HepG2 (cell line): ENCODE measurements around the gene KIRREL2. TPM values are rescaled to one million over a fixed set of nuclear protein-coding genes. Genes with fewer than 3 reads are reported as not detected.
A peak's percentile ranks its signal among the peaks of the same experiment; 100 is the strongest.

ENCODE experiments used
- CBX2 ChIP-seq, 2 experiments: fragments of 200-600 bp in 1 of 2; sonication (generic); formaldehyde crosslinking in 1 of 2; IDR thresholded peaks; 2 replicates each; pipeline versions ENCODE4 v1.7.0 to v1.8.1; 2018 to 2022; ENCODE audit warnings: low read depth in 2 of 2, low read length in 1 of 2, mild to moderate bottlenecking in 1 of 2, missing genetic modification reagents in 1 of 2
- EHMT2 ChIP-seq: fragments of 200-600 bp; sonication (generic); IDR thresholded peaks from 2 replicates; pipeline ENCODE4 v1.7.0; 2017; ENCODE audit warnings: antibody characterized with exemption, low read depth, low read length, borderline replicate concordance
- ELF3 ChIP-seq: IDR thresholded peaks from 2 replicates; pipeline ENCODE4 v1.6.1; 2016; ENCODE audit warnings: missing genetic modification reagents, missing compliant biosample characterization
- FOXP1 ChIP-seq, 2 experiments: fragments of 450-650 bp in 1 of 2; IDR thresholded peaks; 2 replicates each; pipeline ENCODE4 v1.6.1; 2017 to 2018; ENCODE audit warnings: antibody characterized with exemption in 1 of 2
- GMEB1 ChIP-seq: sonication (generic); formaldehyde crosslinking; IDR thresholded peaks from 2 replicates; pipeline ENCODE4 v1.5.1; 2020; ENCODE audit warnings: missing genetic modification reagents, mild to moderate bottlenecking, borderline replicate concordance
- GPN1 ChIP-seq: sonication (generic); formaldehyde crosslinking; IDR thresholded peaks from 2 replicates; pipeline ENCODE4 v1.5.1; 2020; ENCODE audit warnings: missing genetic modification reagents, borderline replicate concordance
- MAFK ChIP-seq, 2 experiments: IDR thresholded peaks in 1 of 2; conservative IDR thresholded peaks in 1 of 2; 2 replicates each; pipeline ENCODE4 v1.6.1; 2011; ENCODE audit warnings: improper control_type of control experiment in 2 of 2, low read length in 2 of 2
- MXI1 ChIP-seq: IDR thresholded peaks from 3 replicates; pipeline ENCODE4 v1.6.1; 2012; ENCODE audit warnings: low read depth, low read length, inconsistent platforms, borderline replicate concordance
- NCOR1 ChIP-seq: fragments of 200-600 bp; sonication (generic); IDR thresholded peaks from 2 replicates; pipeline ENCODE4 v1.7.0; 2017; ENCODE audit warnings: antibody characterized with exemption, low read length, borderline replicate concordance
- NONO ChIP-seq, 2 experiments: fragments of 450-650 bp in 1 of 2; sonication (generic) in 1 of 2; formaldehyde crosslinking in 1 of 2; IDR thresholded peaks in 1 of 2; conservative IDR thresholded peaks in 1 of 2; 2 replicates each; pipeline versions ENCODE4 v1.6.1 to v1.8.0; 2017 to 2022; ENCODE audit warnings: mild to moderate bottlenecking in 1 of 2, missing genetic modification reagents in 1 of 2, moderate library complexity in 1 of 2
- POLR2A ChIP-seq, 2 experiments: IDR thresholded peaks; 2 replicates each; pipeline ENCODE4 v1.6.1; 2011; ENCODE audit warnings: low read depth in 2 of 2, low read length in 2 of 2, mild to moderate bottlenecking in 1 of 2, moderate library complexity in 1 of 2; ENCODE audit not compliant: insufficient read depth in 1 of 2
- POLR2AphosphoS2 ChIP-seq: IDR thresholded peaks from 2 replicates; pipeline ENCODE4 v1.6.1; 2011; ENCODE audit warnings: low read depth, low read length, improper control_type of control experiment
- RORA ChIP-seq: sonication (generic); formaldehyde crosslinking; IDR thresholded peaks from 2 replicates; pipeline ENCODE4 v1.5.0; 2020; ENCODE audit warnings: mild to moderate bottlenecking, missing genetic modification reagents, moderate library complexity
- SMC3 ChIP-seq: IDR thresholded peaks from 2 replicates; pipeline ENCODE4 v1.6.1; 2011; ENCODE audit warnings: low read length, improper control_type of control experiment
- TEAD2 ChIP-seq: sonication (generic); formaldehyde crosslinking; IDR thresholded peaks from 2 replicates; pipeline ENCODE4 v1.9.0; 2021; ENCODE audit warnings: missing genetic modification reagents
- TGIF2 ChIP-seq: IDR thresholded peaks from 2 replicates; pipeline ENCODE4 v1.6.1; 2016; ENCODE audit warnings: control low read depth, missing compliant biosample characterization
- ZNF225 ChIP-seq: sonication (generic); formaldehyde crosslinking; IDR thresholded peaks from 2 replicates; pipeline ENCODE4 v1.4.0; 2020; ENCODE audit warnings: mild to moderate bottlenecking, missing genetic modification reagents
- ZNF235 ChIP-seq: sonication (generic); formaldehyde crosslinking; IDR thresholded peaks from 2 replicates; pipeline ENCODE4 v1.8.1; 2023; ENCODE audit warnings: mild to moderate bottlenecking, missing genetic modification reagents, borderline replicate concordance
- ZNF343 ChIP-seq: sonication (generic); formaldehyde crosslinking; IDR thresholded peaks from 2 replicates; pipeline ENCODE4 v1.4.0; 2020; ENCODE audit warnings: mild to moderate bottlenecking, missing genetic modification reagents
- ZNF670 ChIP-seq: sonication (generic); formaldehyde crosslinking; IDR thresholded peaks from 2 replicates; pipeline ENCODE4 v1.8.0; 2022; ENCODE audit warnings: mild to moderate bottlenecking, missing genetic modification reagents, borderline replicate concordance
- ZNF737 ChIP-seq: sonication (generic); formaldehyde crosslinking; IDR thresholded peaks from 2 replicates; pipeline ENCODE4 v1.5.0; 2020; ENCODE audit warnings: missing genetic modification reagents, mild to moderate bottlenecking, borderline replicate concordance
- ZNF788 ChIP-seq: sonication (generic); formaldehyde crosslinking; IDR thresholded peaks from 2 replicates; pipeline ENCODE4 v1.5.0; 2020; ENCODE audit warnings: mild to moderate bottlenecking, missing genetic modification reagents, borderline replicate concordance
- polyA plus RNA-seq, 8 experiments: library from polyadenylated mRNA; depleted of rRNA in 3 of 8; stranded (reverse) in 7 of 8; unstranded in 1 of 8; fragments of >200 nt; fragmentation: Illumina TruSeq in 4 of 8; extraction: Trizol in 4 of 8; gene quantifications; 2 replicates each; pipeline versions ENCODE4 v1.2.1 to v1.2.3, GENCODE V29; 2011 to 2016; ENCODE audit warnings: low read depth in 4 of 8, missing spikeins in 1 of 8, mixed read lengths in 1 of 8; ENCODE audit not compliant: insufficient read depth in 1 of 8
- total RNA-seq, 5 experiments: library from RNA; depleted of rRNA; stranded (reverse); fragments of >200 nt; fragmentation: Illumina TruSeq; extraction: Trizol; gene quantifications; 2 replicates each; pipeline ENCODE4 v1.2.3, GENCODE V29; 2016; ENCODE audit warnings: low read depth in 1 of 5
- TF ChIP-seq, protein P1 (sequence below): sonication (generic); formaldehyde crosslinking; IDR thresholded peaks from 2 replicates; pipeline ENCODE4 v1.4.0; 2020; ENCODE audit warnings: mild to moderate bottlenecking, missing genetic modification reagents, borderline replicate concordance
- TF ChIP-seq, protein P2 (sequence below): sonication (generic); formaldehyde crosslinking; IDR thresholded peaks from 2 replicates; pipeline ENCODE4 v1.9.0; 2021; ENCODE audit warnings: missing genetic modification reagents, borderline replicate concordance

Gene KIRREL2
- total and polyA plus RNA-seq, 2 of the 13 experiments (the other 11 are each of a cell fraction or from before 2014, with no cell fraction given) = 0.18 to 2.4 TPM

- no peak for TF ChIP-seq NCOR1
- TF ChIP-seq RORA (CRISPR knock-in tag) = no peak
- peak; percentile 92; the same call in 1 of the 2 replicates for TF ChIP-seq ZNF235 (CRISPR knock-in tag)
- TF ChIP-seq EHMT2 = peak; percentile 96; the same call in 1 of the 2 replicates
- no peak for TF ChIP-seq CBX2 (IDR thresholded peaks at IDR 0.05; ENCODE audit: low read depth, low read length)
- TF ChIP-seq CBX2 (CRISPR knock-in tag; IDR thresholded peaks at IDR 0.05; ENCODE audit: low read depth) = no peak
- TF ChIP-seq ZNF737 = 0 out of 2 replicates have a peak, but pooled peaks have one; percentile 68
- TF ChIP-seq, protein P1, sequence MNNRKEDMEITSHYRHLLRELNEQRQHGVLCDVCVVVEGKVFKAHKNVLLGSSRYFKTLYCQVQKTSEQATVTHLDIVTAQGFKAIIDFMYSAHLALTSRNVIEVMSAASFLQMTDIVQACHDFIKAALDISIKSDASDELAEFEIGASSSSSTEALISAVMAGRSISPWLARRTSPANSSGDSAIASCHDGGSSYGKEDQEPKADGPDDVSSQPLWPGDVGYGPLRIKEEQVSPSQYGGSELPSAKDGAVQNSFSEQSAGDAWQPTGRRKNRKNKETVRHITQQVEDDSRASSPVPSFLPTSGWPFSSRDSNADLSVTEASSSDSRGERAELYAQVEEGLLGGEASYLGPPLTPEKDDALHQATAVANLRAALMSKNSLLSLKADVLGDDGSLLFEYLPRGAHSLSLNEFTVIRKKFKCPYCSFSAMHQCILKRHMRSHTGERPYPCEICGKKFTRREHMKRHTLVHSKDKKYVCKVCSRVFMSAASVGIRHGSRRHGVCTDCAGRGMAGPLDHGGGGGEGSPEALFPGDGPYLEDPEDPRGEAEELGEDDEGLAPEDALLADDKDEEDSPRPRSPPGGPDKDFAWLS = no peak
- TF ChIP-seq POLR2A (IDR thresholded peaks at IDR 0.05; ENCODE audit: insufficient read depth in 1 of 2, low read depth in 2 of 2, low read length in 2 of 2) = no peak
- no peak for TF ChIP-seq GMEB1 (CRISPR knock-in tag)
- TF ChIP-seq SMC3 = 0 out of 2 replicates have a peak, but pooled peaks have one; percentile 4
- TF ChIP-seq POLR2AphosphoS2 = no peak
- peak; percentile 62; the same call in 1 of the 2 replicates for TF ChIP-seq ZNF788 (CRISPR knock-in tag)
- TF ChIP-seq GPN1 = peak; percentile 77; the same call in 1 of the 2 replicates
- TF ChIP-seq ZNF670 (CRISPR knock-in tag) = peak; percentile 49; the same call in 1 of the 2 replicates
- peak; percentile 95 for TF ChIP-seq MXI1
- TF ChIP-seq TGIF2 (CRISPR knock-in tag) = peak; percentile 98
- TF ChIP-seq ELF3 (CRISPR knock-in tag) = peak; percentile 90
- TF ChIP-seq TEAD2 (CRISPR knock-in tag) = peak; percentile 73; the same call in 1 of the 2 replicates
- no peak for TF ChIP-seq ZNF343 (CRISPR knock-in tag)
- no peak for TF ChIP-seq NONO (IDR thresholded peaks at IDR 0.05)
- TF ChIP-seq NONO (CRISPR knock-in tag; conservative IDR thresholded peaks at IDR 0.05) = no peak
- TF ChIP-seq FOXP1 (IDR thresholded peaks at IDR 0.05) = no peak
- TF ChIP-seq FOXP1 (CRISPR knock-in tag; IDR thresholded peaks at IDR 0.05) = peak; percentile 38; the same call in 1 of the 2 replicates
- TF ChIP-seq MAFK (conservative IDR thresholded peaks at IDR 0.05 in 1 of 2, IDR thresholded peaks at IDR 0.05 in 1 of 2; ENCODE audit: low read length in 2 of 2) = no peak
- peak; percentile 85; the same call in 1 of the 2 replicates for TF ChIP-seq ZNF225
- TF ChIP-seq, protein P2, sequence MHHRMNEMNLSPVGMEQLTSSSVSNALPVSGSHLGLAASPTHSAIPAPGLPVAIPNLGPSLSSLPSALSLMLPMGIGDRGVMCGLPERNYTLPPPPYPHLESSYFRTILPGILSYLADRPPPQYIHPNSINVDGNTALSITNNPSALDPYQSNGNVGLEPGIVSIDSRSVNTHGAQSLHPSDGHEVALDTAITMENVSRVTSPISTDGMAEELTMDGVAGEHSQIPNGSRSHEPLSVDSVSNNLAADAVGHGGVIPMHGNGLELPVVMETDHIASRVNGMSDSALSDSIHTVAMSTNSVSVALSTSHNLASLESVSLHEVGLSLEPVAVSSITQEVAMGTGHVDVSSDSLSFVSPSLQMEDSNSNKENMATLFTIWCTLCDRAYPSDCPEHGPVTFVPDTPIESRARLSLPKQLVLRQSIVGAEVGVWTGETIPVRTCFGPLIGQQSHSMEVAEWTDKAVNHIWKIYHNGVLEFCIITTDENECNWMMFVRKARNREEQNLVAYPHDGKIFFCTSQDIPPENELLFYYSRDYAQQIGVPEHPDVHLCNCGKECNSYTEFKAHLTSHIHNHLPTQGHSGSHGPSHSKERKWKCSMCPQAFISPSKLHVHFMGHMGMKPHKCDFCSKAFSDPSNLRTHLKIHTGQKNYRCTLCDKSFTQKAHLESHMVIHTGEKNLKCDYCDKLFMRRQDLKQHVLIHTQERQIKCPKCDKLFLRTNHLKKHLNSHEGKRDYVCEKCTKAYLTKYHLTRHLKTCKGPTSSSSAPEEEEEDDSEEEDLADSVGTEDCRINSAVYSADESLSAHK = peak; percentile 97
Observed at GRCh38 chr19:35828692-35829301, 27.9 kb upstream of the KIRREL2 start (continued).
